Measurements from ENCODE around the gene SEPTIN8. TPM values are rescaled to one million over a fixed set of nuclear protein-coding genes. Genes with fewer than 3 reads are reported as not detected.
A peak's percentile ranks its signal among the peaks of the same experiment; 100 is the strongest.

SEPTIN8 gene
- total RNA-seq, 1 donor from 2014 or later, result 29.2 TPM

GRCh38 chr5:132750471-132751230 lies 26.4 kb downstream of the SEPTIN8 start:
- no peak for DNase-seq (ENCODE audit: low read depth in 2 of 2)

GRCh38 chr5:132749506-132749905 lies 27.5 kb downstream of the SEPTIN8 start:
- DNase-seq (ENCODE audit: low read depth in 2 of 2), result no peak

- no peak for DNase-seq (ENCODE audit: low read depth in 2 of 2)
These were observed 28.5 kb downstream of the SEPTIN8 start for GRCh38 chr5:132748522-132749000.

- no peak for DNase-seq (ENCODE audit: low read depth in 2 of 2)
These were observed 29.2 kb downstream of the SEPTIN8 start for GRCh38 chr5:132747616-132748440.

GRCh38 chr5:132746954-132747615 lies 30.0 kb downstream of the SEPTIN8 start, which contains the start of gene CCNI2:
Gene CCNI2 (plus strand): TSS chr5:132747426. CDS start chr5:132747496, 70 bp downstream.
- DNase-seq (ENCODE audit: low read depth in 2 of 2), result peak; percentile 26 to 28

GRCh38 chr5:132746592-132746953 lies 30.5 kb downstream of the SEPTIN8 start:
- DNase-seq (ENCODE audit: low read depth in 2 of 2), result no peak

GRCh38 chr5:132744659-132745058 lies 32.4 kb downstream of the SEPTIN8 start:
- DNase-seq (ENCODE audit: low read depth in 2 of 2), result no peak

GRCh38 chr5:132742626-132743025 lies 34.4 kb downstream of the SEPTIN8 start:
- DNase-seq (ENCODE audit: low read depth in 2 of 2), result no peak

GRCh38 chr5:132742158-132742557 lies 34.9 kb downstream of the SEPTIN8 start:
- no peak for DNase-seq (ENCODE audit: low read depth in 2 of 2)

- DNase-seq (ENCODE audit: low read depth in 2 of 2), result no peak
These were observed 37.8 kb downstream of the SEPTIN8 start for GRCh38 chr5:132739232-132739631.

- no peak for DNase-seq (ENCODE audit: low read depth in 2 of 2)
These were observed 38.9 kb downstream of the SEPTIN8 start for GRCh38 chr5:132737982-132738681.

GRCh38 chr5:132736853-132737833 lies 39.9 kb downstream of the SEPTIN8 start, which contains the start of gene KIF3A:
Gene KIF3A (minus strand): TSS chr5:132737546. CDS start chr5:132737419, 127 bp downstream.
- peak; percentile 95 to 96 for DNase-seq (ENCODE audit: low read depth in 2 of 2)

- DNase-seq (ENCODE audit: low read depth in 2 of 2), result no peak
These were observed 42.4 kb downstream of the SEPTIN8 start for GRCh38 chr5:132734687-132735086.

GRCh38 chr5:132733499-132734148 lies 43.4 kb downstream of the SEPTIN8 start:
- DNase-seq (ENCODE audit: low read depth in 2 of 2), result no peak

GRCh38 chr5:132729896-132730295 lies 47.1 kb downstream of the SEPTIN8 start:
- DNase-seq (ENCODE audit: low read depth in 2 of 2), result no peak

- DNase-seq (ENCODE audit: low read depth in 2 of 2), result no peak
These were observed 51.3 kb downstream of the SEPTIN8 start for GRCh38 chr5:132725745-132726144.

GRCh38 chr5:132718544-132719312 lies 58.3 kb downstream of the SEPTIN8 start:
- DNase-seq (ENCODE audit: low read depth in 2 of 2), result no peak

GRCh38 chr5:132714456-132715307 lies 62.4 kb downstream of the SEPTIN8 start:
- DNase-seq (ENCODE audit: low read depth in 2 of 2), result peak; percentile 24 to 28
